CD4-positive, alpha-beta memory T cell (primary cell): ENCODE results near the gene APOL3. TPM values are rescaled to one million over a fixed set of nuclear protein-coding genes. Genes with fewer than 3 reads are reported as not detected.
"Not testable (repeated sequence)": the region's sequence is repeated elsewhere in the genome, so short reads cannot be mapped to it uniquely, and the experiment has no call there.

Source experiments
- CTCF ChIA-PET: fragments of 350-600 bp; sonication (Branson Sonifier 250); formaldehyde crosslinking; loops from one replicate; lab custom pipeline; 2021; ENCODE audit warnings: inconsistent platforms; ENCODE audit not compliant: partially characterized antibody; lab: Charles Lee
- POLR2A ChIA-PET: fragments of 350-600 bp; sonication (Branson Sonifier 250); formaldehyde crosslinking; loops from one replicate; lab custom pipeline; 2021; ENCODE audit not compliant: partially characterized antibody; lab: Charles Lee
- DNase-seq, 5 donors: peaks; one replicate each; pipeline versions ENCODE4 v3.0.0 to v3.0.0-alpha.2; 2020 to 2022; ENCODE audit warnings: mixed read lengths in 1 of 5
- H3K27ac ChIP-seq: one replicate; pipeline ENCODE4 v1.7.0; 2013; ENCODE audit warnings: low read depth, low read length
- H3K27me3 ChIP-seq: 2 replicates; pipeline ENCODE4 v1.7.0; 2013; ENCODE audit warnings: mild to moderate bottlenecking, low read length, moderate library complexity; ENCODE audit not compliant: insufficient read depth
- H3K36me3 ChIP-seq: 2 replicates; pipeline ENCODE4 v1.7.0; 2013; ENCODE audit warnings: mild to moderate bottlenecking, low read length, moderate library complexity; ENCODE audit not compliant: insufficient read depth
- H3K4me1 ChIP-seq: 2 replicates; pipeline ENCODE4 v1.7.0; 2013; ENCODE audit warnings: mild to moderate bottlenecking, low read length, moderate library complexity; ENCODE audit not compliant: insufficient read depth
- H3K4me3 ChIP-seq, 2 donors: one replicate each; pipeline ENCODE4 v1.7.0; 2013; ENCODE audit warnings: low read length in 2 of 2, mild to moderate bottlenecking in 1 of 2
- H3K9me3 ChIP-seq, 2 donors: one replicate each; pipeline ENCODE4 v1.7.0; 2013; ENCODE audit warnings: low read length in 2 of 2, control low read depth in 1 of 2; ENCODE audit not compliant: control insufficient read depth in 1 of 2
- H3K27ac Mint-ChIP-seq, 7 donors: one replicate each; pipeline ENCODE4 v1.8.0; 2020 to 2021; ENCODE audit warnings: mixed read lengths in 7 of 7, mild to moderate bottlenecking in 6 of 7, inconsistent platforms in 3 of 7, moderate library complexity in 3 of 7
- H3K27me3 Mint-ChIP-seq, 2 donors: one replicate each; pipeline ENCODE4 v1.8.0; 2020 to 2021; ENCODE audit warnings: mixed read lengths in 2 of 2
- H3K36me3 Mint-ChIP-seq, 2 donors: one replicate each; pipeline ENCODE4 v1.8.0; 2020 to 2021; ENCODE audit warnings: mixed read lengths in 2 of 2, inconsistent platforms in 1 of 2, mild to moderate bottlenecking in 1 of 2
- H3K4me1 Mint-ChIP-seq, 4 donors: one replicate each; pipeline ENCODE4 v1.8.0; 2020 to 2021; ENCODE audit warnings: mixed read lengths in 4 of 4, mild to moderate bottlenecking in 1 of 4
- H3K4me3 Mint-ChIP-seq, 8 donors: one replicate each; pipeline ENCODE4 v1.8.0; 2020 to 2021; ENCODE audit warnings: mixed read lengths in 8 of 8, mild to moderate bottlenecking in 7 of 8, moderate library complexity in 6 of 8, inconsistent platforms in 3 of 8
- H3K9me3 Mint-ChIP-seq, 8 donors: one replicate each; pipeline ENCODE4 v1.8.0; 2020 to 2021; ENCODE audit warnings: mixed read lengths in 8 of 8, mild to moderate bottlenecking in 5 of 8, inconsistent platforms in 3 of 8, moderate library complexity in 1 of 8
- intact Hi-C: fragments of 100-400 bp; cut with micrococcal nuclease; formaldehyde crosslinking; loops from one replicate; pipeline ENCODE4 v1.15.1; 2023
- polyA plus RNA-seq, 2 donors: library from polyadenylated mRNA; unstranded; fragments of 300-500 nt; fragmentation: Illumina TruSeq; gene quantifications; one replicate each; pipeline ENCODE4 v1.2.3, GENCODE V29; 2021
- total RNA-seq, 2 experiments: library from RNA; stranded (reverse); gene quantifications; one replicate each; pipeline ENCODE4 v1.2.3, GENCODE V29; 2021

APOL3 gene
- total and polyA plus RNA-seq, 4 experiments from 2014 or later = 47.4 to 229 (median 161) TPM

GRCh38 chr22:36120621-36121351 lies 39.8 kb downstream of the APOL3 start:
- H3K36me3 Mint-ChIP-seq, H3K27ac ChIP-seq, H3K9me3 ChIP-seq, POLR2A ChIA-PET, H3K27me3 ChIP-seq, H3K36me3 ChIP-seq, H3K9me3 Mint-ChIP-seq, H3K27me3 Mint-ChIP-seq, H3K4me3 Mint-ChIP-seq, DNase-seq, H3K4me3 ChIP-seq: not testable (repeated sequence)
- peaks cover 11% of the 10 kb centered on the region for H3K4me1 ChIP-seq
- intact Hi-C loops = loop anchor here (5.0 kb wide), 1 partner anchor 53 kb away; no protein-coding TSS in a partner anchor
- H3K4me1 Mint-ChIP-seq = peaks cover 3 to 18% (median 9%) of the 10 kb centered on the region in 4 donors
- peak overlapping the region in 2 of 7 donors; percentile 23 to 60 for H3K27ac Mint-ChIP-seq
- CTCF ChIA-PET = interaction anchor here (0.6 kb wide), 1 partner anchor 493 kb away, joined by 3 read pairs; no protein-coding TSS in a partner anchor

GRCh38 chr22:36117053-36117554 lies 43.5 kb downstream of the APOL3 start:
- Mint-ChIP-seq H3K4me1 (no peaks in the 10 kb centered on the region), H3K36me3 (no peaks in the 10 kb centered on the region), H3K27ac (no peak overlapping the region), H3K9me3 (no peaks in the 10 kb centered on the region), H3K27me3 (no peaks in the 10 kb centered on the region), H3K4me3 (no peak overlapping the region)
- Histone ChIP-seq H3K36me3 (no peaks in the 10 kb centered on the region), H3K27ac (no peak overlapping the region), H3K4me1 (no peaks in the 10 kb centered on the region), H3K9me3 (no peaks in the 10 kb centered on the region), H3K4me3 (no peak overlapping the region), H3K27me3 (no peaks in the 10 kb centered on the region)
- CTCF ChIA-PET = no interaction called here
- no peak for DNase-seq
- intact Hi-C loops = no loop called here
- POLR2A ChIA-PET = no interaction called here

GRCh38 chr22:36116127-36116526 lies 44.4 kb downstream of the APOL3 start:
- H3K9me3 ChIP-seq = no peaks in the 10 kb centered on the region
- DNase-seq = no peak
- intact Hi-C loops = no loop called here
- no peaks in the 10 kb centered on the region for H3K4me1 Mint-ChIP-seq
- no peak overlapping the region for H3K27ac Mint-ChIP-seq
- no peaks in the 10 kb centered on the region for H3K4me1 ChIP-seq
- H3K27ac ChIP-seq = no peak overlapping the region
- no peaks in the 10 kb centered on the region for H3K9me3 Mint-ChIP-seq
- CTCF ChIA-PET = interaction anchor here (1.4 kb wide), 1 partner anchor 9 kb away, joined by 4 read pairs; no protein-coding TSS in a partner anchor
- no peaks in the 10 kb centered on the region for H3K27me3 ChIP-seq
- H3K4me3 ChIP-seq = no peak overlapping the region
- no peaks in the 10 kb centered on the region for H3K27me3 Mint-ChIP-seq
- POLR2A ChIA-PET = no interaction called here
- H3K36me3 Mint-ChIP-seq = no peaks in the 10 kb centered on the region
- H3K36me3 ChIP-seq = no peaks in the 10 kb centered on the region
- H3K4me3 Mint-ChIP-seq = no peak overlapping the region

GRCh38 chr22:36113121-36113520 lies 47.4 kb downstream of the APOL3 start:
- Histone ChIP-seq H3K4me1 (no peaks in the 10 kb centered on the region), H3K4me3 (no peak overlapping the region), H3K36me3 (no peaks in the 10 kb centered on the region), H3K9me3 (no peaks in the 10 kb centered on the region), H3K27me3 (no peaks in the 10 kb centered on the region), H3K27ac (no peak overlapping the region)
- ChIA-PET POLR2A (no interaction called here), CTCF (interaction anchor here (2.5 kb wide), 1 partner anchor 48 kb away, joined by 8 read pairs; no protein-coding TSS in a partner anchor)
- Mint-ChIP-seq H3K27me3 (peaks cover 0 to 3% of the 10 kb centered on the region in 2 donors), H3K36me3 (no peaks in the 10 kb centered on the region), H3K4me1 (no peaks in the 10 kb centered on the region), H3K4me3 (no peak overlapping the region), H3K27ac (no peak overlapping the region), H3K9me3 (no peaks in the 10 kb centered on the region)
- intact Hi-C loops = no loop called here
- no peak for DNase-seq

- no peaks in the 10 kb centered on the region for H3K4me1 ChIP-seq
- H3K27ac ChIP-seq = no peak overlapping the region
- intact Hi-C loops = no loop called here
- H3K27ac Mint-ChIP-seq = no peak overlapping the region
- H3K4me1 Mint-ChIP-seq = no peaks in the 10 kb centered on the region
- no peak for DNase-seq
- no peaks in the 10 kb centered on the region for H3K27me3 ChIP-seq
- H3K4me3 ChIP-seq = no peak overlapping the region
- ChIA-PET POLR2A (no interaction called here), CTCF (no interaction called here)
- no peak overlapping the region for H3K4me3 Mint-ChIP-seq
- H3K9me3 ChIP-seq = no peaks in the 10 kb centered on the region
- H3K36me3 Mint-ChIP-seq = no peaks in the 10 kb centered on the region
- H3K36me3 ChIP-seq = no peaks in the 10 kb centered on the region
- peaks cover 7% of the 10 kb centered on the region in 2 donors for H3K27me3 Mint-ChIP-seq
- H3K9me3 Mint-ChIP-seq = no peaks in the 10 kb centered on the region
These were observed 49.2 kb downstream of the APOL3 start for GRCh38 chr22:36111316-36111715.

GRCh38 chr22:36110306-36110881 lies 50.2 kb downstream of the APOL3 start:
- Mint-ChIP-seq H3K36me3 (no peaks in the 10 kb centered on the region), H3K27me3 (peaks cover 10 to 14% of the 10 kb centered on the region in 2 donors), H3K4me1 (peaks cover 0 to 1% (median 0%) of the 10 kb centered on the region in 4 donors), H3K4me3 (no peak overlapping the region), H3K27ac (no peak overlapping the region), H3K9me3 (no peaks in the 10 kb centered on the region)
- Histone ChIP-seq H3K36me3 (no peaks in the 10 kb centered on the region), H3K9me3 (no peaks in the 10 kb centered on the region), H3K27me3 (no peaks in the 10 kb centered on the region), H3K27ac (no peak overlapping the region), H3K4me1 (no peaks in the 10 kb centered on the region), H3K4me3 (no peak overlapping the region)
- ChIA-PET POLR2A (no interaction called here), CTCF (interaction anchor here (1.0 kb wide), 1 partner anchor 11 kb away, joined by 3 read pairs; no protein-coding TSS in a partner anchor)
- DNase-seq = no peak
- intact Hi-C loops = no loop called here

GRCh38 chr22:36107436-36107835 lies 53.1 kb downstream of the APOL3 start:
- ChIA-PET POLR2A (no interaction called here), CTCF (interaction anchor here (0.7 kb wide), 1 partner anchor 120 kb away, joined by 3 read pairs; no protein-coding TSS in a partner anchor)
- Histone ChIP-seq H3K4me3 (no peak overlapping the region), H3K9me3 (no peaks in the 10 kb centered on the region), H3K27ac (no peak overlapping the region), H3K27me3 (peaks cover 4% of the 10 kb centered on the region), H3K4me1 (no peaks in the 10 kb centered on the region), H3K36me3 (no peaks in the 10 kb centered on the region)
- peaks cover 12 to 14% of the 10 kb centered on the region in 2 donors for H3K27me3 Mint-ChIP-seq
- no peaks in the 10 kb centered on the region for H3K9me3 Mint-ChIP-seq
- intact Hi-C loops = no loop called here
- DNase-seq = no peak
- H3K4me3 Mint-ChIP-seq = no peak overlapping the region
- peaks cover 0 to 1% (median 0%) of the 10 kb centered on the region in 4 donors for H3K4me1 Mint-ChIP-seq
- H3K36me3 Mint-ChIP-seq = no peaks in the 10 kb centered on the region
- peak overlapping the region in 1 of 7 donors; percentile 36 for H3K27ac Mint-ChIP-seq
